Aorta (tissue), 5 donors: Measurements from ENCODE around the gene LAMA1. TPM values are rescaled to one million over a fixed set of nuclear protein-coding genes. Genes with fewer than 3 reads are reported as not detected.
"Not testable (repeated sequence)": the region's sequence is repeated elsewhere in the genome, so short reads cannot be mapped to it uniquely, and the experiment has no call there.

Experiments used
- ATAC-seq: fragments of 200-7000 bp; cut with Tn5 transposase; one replicate; pipeline ENCODE4 v1.9.1; 2022; ENCODE audit warnings: moderate library complexity; ENCODE audit not compliant: low FRiP score
- DNase-seq, 2 donors: peaks; one replicate each; pipeline ENCODE4 v3.0.0-alpha.2; 2020
- H3K27ac ChIP-seq, 2 donors: one replicate each; pipeline ENCODE4 v1.5.1; 2013; ENCODE audit warnings: low read length in 2 of 2, mild to moderate bottlenecking in 2 of 2, moderate library complexity in 2 of 2, control low read depth in 1 of 2, inconsistent platforms in 1 of 2, low read depth in 1 of 2
- H3K27me3 ChIP-seq, 2 donors: one replicate each; pipeline ENCODE4 v1.6.1; 2013; ENCODE audit warnings: control low read depth in 1 of 2, low read length in 1 of 2, mild to moderate bottlenecking in 1 of 2, moderate library complexity in 1 of 2; ENCODE audit not compliant: insufficient read depth in 2 of 2, control insufficient read depth in 1 of 2
- H3K36me3 ChIP-seq, 2 donors: one replicate each; pipeline ENCODE4 v1.6.1; 2013; ENCODE audit warnings: control low read depth in 1 of 2, low read length in 1 of 2, mild to moderate bottlenecking in 1 of 2; ENCODE audit not compliant: insufficient read depth in 2 of 2, control insufficient read depth in 1 of 2
- H3K4me1 ChIP-seq, 2 donors: one replicate each; pipeline ENCODE4 v1.6.1; 2013; ENCODE audit warnings: low read length in 2 of 2, control low read depth in 1 of 2, mild to moderate bottlenecking in 1 of 2, moderate library complexity in 1 of 2; ENCODE audit not compliant: insufficient read depth in 2 of 2, control insufficient read depth in 1 of 2
- H3K4me3 ChIP-seq, 2 donors: one replicate each; pipeline ENCODE4 v1.5.1; 2013; ENCODE audit warnings: low read length in 2 of 2, control low read depth in 1 of 2, mild to moderate bottlenecking in 1 of 2
- H3K9me3 ChIP-seq: one replicate; pipeline ENCODE4 v1.6.1; 2013; ENCODE audit warnings: mild to moderate bottlenecking, low read length; ENCODE audit not compliant: control insufficient read depth
- WGBS, 2 donors: extraction: QIAGEN DNeasy Blood & Tissue Kit; methylation state at CpG; one replicate each; pipeline ENCODE4 v1.1.7; 2013; 5-methylcytosine and 5-hydroxymethylcytosine counted together
- intact Hi-C, 2 donors: fragments of 100-400 bp; cut with DNase I; formaldehyde crosslinking; loops; one replicate each; pipeline versions ENCODE4 v1.14.2 to v1.15.0; 2022
- polyA plus RNA-seq, 2 donors: library from polyadenylated mRNA; stranded (reverse); fragments of 200-250 nt; gene quantifications; one replicate each; pipeline ENCODE4 v1.2.3, GENCODE V29; 2013
- total RNA-seq, 2 donors: library from RNA; stranded (reverse); fragmentation: NEBNext Ultra II Directional; extraction: Animal tissue kit (Norgen Biotek cat#: 25700); gene quantifications; one replicate each; pipeline ENCODE4 v1.2.1, GENCODE V29; 2021
- donor health status: healthy with polysubstance abuse.
- donor health status: Bipolar disorder and iron deficiency.
- donor health status: DM: no; HTN: no; CAD: no.
- donor health status: DM: no; HTN: no; CAD: no.
- donor health status: DM: yes; HTN: yes; CAD: no.

LAMA1 gene
- total and polyA plus RNA-seq, 4 donors: 0.41 to 3.1 (median 0.78) TPM; not detected in 1

DNA sequence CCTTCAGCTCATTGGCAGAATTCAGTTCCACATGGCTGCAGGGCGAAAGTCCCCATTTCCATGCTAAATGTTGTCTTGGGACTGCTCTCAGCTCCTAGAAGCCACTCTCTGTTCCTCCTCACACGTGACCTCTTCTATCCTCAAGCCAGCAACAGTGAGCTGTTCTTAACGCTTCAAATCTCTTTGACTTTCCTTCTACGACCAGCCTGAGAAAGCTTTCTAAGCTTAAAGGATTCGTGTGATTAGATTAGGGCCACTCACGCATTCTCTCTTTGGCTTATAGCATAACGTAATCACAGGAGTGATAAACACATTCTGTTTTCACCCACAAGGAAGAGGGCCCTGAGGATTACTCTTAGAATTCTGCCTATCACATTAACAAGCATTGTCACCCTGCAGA is 29.8 kb upstream of the LAMA1 start:
- H3K4me1 ChIP-seq: no peaks in the 10 kb centered on the region
- no peaks in the 10 kb centered on the region for H3K36me3 ChIP-seq
- intact Hi-C loops: no loop called here
- H3K9me3 ChIP-seq: no peaks in the 10 kb centered on the region
- DNase-seq: no peak
- H3K27ac ChIP-seq: no peak overlapping the region
- H3K27me3 ChIP-seq: no peaks in the 10 kb centered on the region
- 56 to 63% methylated on average over 7 of the region's 7 CpGs for WGBS, 2 donors
- H3K4me3 ChIP-seq: no peak overlapping the region
- ATAC-seq: no peak

DNA sequence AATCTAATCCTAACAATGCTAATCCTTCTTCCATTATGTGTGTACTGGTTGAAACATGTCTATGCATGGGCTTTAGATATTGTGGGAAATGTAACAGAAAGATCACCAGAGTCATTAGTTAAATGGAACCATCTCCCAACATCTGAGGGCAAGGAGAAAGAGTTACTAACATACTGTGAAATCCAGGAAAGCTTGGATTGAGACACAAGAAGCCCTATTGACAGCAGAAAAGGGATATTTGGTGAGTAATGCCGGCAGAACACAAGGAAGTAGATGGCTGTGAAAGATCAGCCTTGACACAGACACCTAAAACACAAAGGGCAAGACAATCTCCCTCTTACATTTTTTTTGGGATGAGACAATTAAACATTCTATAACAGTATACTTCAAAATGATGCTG is 28.5 kb upstream of the LAMA1 start:
- Histone ChIP-seq H3K36me3 (no peaks in the 10 kb centered on the region), H3K27ac (no peak overlapping the region), H3K9me3 (no peaks in the 10 kb centered on the region), H3K4me3 (no peak overlapping the region), H3K27me3 (no peaks in the 10 kb centered on the region), H3K4me1 (no peaks in the 10 kb centered on the region)
- intact Hi-C loops: no loop called here
- 89 to 93% methylated on average over 1 of the region's 1 CpG for WGBS, 2 donors
- DNase-seq: no peak
- no peak for ATAC-seq

DNA sequence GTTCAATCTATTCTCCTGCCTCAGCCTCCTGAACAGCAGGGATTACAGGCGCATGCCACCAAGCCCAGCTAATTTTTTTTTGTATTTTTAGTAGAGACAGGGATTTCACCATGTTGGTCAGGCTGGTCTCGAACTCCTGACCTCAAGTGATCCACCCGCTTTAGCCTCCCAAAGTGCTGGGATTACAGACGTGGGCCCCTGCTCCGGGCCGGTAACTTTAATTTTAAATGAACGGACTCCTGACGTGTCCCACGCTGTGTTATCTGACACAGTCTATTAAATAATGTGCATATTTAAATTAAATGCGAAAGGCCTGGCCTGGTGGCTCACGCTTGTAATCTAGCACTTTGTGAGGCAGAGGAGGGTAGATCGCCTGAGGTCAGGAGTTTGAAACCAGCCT is 27.3 kb upstream of the LAMA1 start:
- H3K9me3 ChIP-seq, ATAC-seq, H3K36me3 ChIP-seq, intact Hi-C loops, H3K27me3 ChIP-seq, H3K27ac ChIP-seq, H3K4me1 ChIP-seq, DNase-seq, H3K4me3 ChIP-seq: not testable (repeated sequence)
- WGBS, 2 donors: 93 to 94% methylated on average over 12 of the region's 12 CpGs

DNA sequence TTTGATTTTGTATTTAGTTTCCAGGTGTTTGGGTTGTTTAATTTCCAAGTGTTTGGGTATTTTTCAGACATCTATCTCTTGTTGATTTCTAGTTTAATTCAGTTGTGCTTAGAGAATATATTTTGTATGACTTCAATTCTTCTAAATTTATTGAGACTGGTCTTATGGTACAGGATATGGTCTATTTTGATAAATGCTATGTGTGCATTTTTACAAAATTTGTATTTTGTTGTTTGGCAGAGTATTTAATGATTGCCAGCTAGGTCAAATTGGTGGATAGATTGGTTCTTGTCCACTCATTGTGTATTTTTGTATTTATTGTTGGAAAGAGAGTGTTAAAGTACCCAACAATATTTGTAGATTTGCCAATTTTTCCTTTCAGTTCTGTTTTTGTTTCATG is 23.7 kb upstream of the LAMA1 start:
- Histone ChIP-seq H3K27me3 (no peaks in the 10 kb centered on the region), H3K9me3 (no peaks in the 10 kb centered on the region), H3K27ac (no peak overlapping the region), H3K4me3 (no peak overlapping the region), H3K36me3 (no peaks in the 10 kb centered on the region), H3K4me1 (no peaks in the 10 kb centered on the region)
- DNase-seq (no peak), ATAC-seq (no peak)
- intact Hi-C loops: no loop called here

DNA sequence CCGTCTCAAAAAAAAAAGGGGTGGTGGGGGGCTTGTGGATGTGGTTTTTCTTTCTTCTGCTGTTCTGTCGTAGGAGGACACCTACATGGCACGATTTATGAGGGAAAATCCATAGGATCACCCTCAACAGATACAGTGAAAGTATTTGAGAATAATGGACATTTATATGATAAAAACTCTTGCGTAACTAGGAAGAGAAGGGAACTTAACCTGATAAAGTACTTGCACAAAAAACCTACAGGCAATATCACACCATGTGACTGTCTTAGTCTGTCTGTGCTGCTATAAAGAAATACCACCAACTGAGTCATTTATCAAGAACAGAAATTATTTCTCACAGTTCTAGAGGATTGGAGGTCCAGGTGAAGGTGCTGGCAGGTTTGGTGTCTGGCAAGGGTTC is 21.8 kb upstream of the LAMA1 start:
- Histone ChIP-seq H3K36me3 (no peaks in the 10 kb centered on the region), H3K4me1 (no peaks in the 10 kb centered on the region), H3K27me3 (no peaks in the 10 kb centered on the region), H3K4me3 (no peak overlapping the region), H3K9me3 (no peaks in the 10 kb centered on the region), H3K27ac (no peak overlapping the region)
- WGBS, 2 donors: 88 to 92% methylated on average over 4 of the region's 4 CpGs
- ATAC-seq (no peak), DNase-seq (no peak)
- intact Hi-C loops: no loop called here

DNA sequence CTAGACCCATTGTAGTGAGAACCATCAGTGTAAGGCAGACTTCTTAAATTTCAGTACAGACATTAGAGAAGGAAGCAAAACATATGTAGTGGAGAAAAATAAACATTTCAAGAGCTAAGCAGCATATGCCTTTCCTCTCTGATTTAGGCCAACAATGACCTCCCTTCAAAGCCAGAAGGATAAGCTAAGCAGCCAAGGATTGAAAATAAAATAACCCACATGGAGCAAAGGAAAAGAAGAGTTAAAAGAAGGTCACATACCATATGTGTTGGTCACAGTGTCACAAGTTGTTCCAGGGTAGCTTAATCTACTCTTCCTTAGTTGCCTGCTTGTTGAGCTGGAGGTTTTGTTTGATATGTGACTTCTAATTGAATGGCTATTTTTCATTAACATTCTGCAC is 15.6 kb upstream of the LAMA1 start:
- no peak overlapping the region for H3K27ac ChIP-seq
- H3K36me3 ChIP-seq: no peaks in the 10 kb centered on the region
- no peaks in the 10 kb centered on the region for H3K27me3 ChIP-seq
- no peak overlapping the region for H3K4me3 ChIP-seq
- intact Hi-C loops: no loop called here
- no peaks in the 10 kb centered on the region for H3K9me3 ChIP-seq
- ATAC-seq (no peak), DNase-seq (no peak)
- no peaks in the 10 kb centered on the region for H3K4me1 ChIP-seq

DNA sequence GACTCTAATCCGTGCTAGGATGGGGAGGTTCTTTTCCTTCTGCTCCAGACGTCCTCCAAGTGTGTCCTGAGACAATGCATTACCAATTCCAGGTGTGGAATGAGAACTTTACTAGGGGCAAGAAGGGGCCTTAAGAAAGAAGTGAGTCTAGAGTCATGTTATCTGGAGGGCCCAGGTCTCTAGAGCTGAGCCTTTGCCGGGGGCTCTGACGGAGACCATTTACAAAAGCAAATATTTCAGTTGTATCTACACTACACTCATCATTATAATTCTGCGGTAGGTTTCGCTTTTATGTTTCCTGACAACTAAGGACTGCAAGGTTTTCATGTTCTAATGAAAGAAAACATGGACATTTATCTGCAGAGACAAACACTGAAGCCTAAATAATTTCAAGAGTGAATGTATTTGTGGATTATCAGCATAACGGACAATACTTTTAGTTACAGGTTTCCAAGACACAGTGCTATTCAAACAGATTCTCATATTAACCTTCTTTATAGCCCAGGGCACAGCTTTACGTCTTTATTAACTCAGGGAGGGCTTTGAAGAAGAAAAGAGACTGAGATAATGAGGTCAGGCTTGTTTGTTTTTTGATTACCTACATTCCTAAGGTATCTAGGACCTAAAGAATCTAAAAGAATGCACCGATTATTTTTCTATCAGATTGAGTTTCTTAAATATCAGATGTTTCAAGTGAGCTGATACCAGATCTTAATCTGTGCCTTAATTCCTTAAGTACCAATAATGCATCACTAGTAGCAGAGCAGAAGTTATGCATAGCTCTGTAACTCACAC is 15.0 kb upstream of the LAMA1 start:
- no peak for ATAC-seq
- intact Hi-C loops: no loop called here
- WGBS, 2 donors: 60 to 69% methylated on average over 9 of the region's 9 CpGs

GRCh38 chr18:7122376-7122775 is 4.8 kb upstream of the LAMA1 start:
- Histone ChIP-seq H3K9me3 (peaks cover 3% of the 10 kb centered on the region), H3K27ac (no peak overlapping the region), H3K27me3 (peaks cover 0 to 1% of the 10 kb centered on the region in 2 donors), H3K4me3 (no peak overlapping the region), H3K4me1 (no peaks in the 10 kb centered on the region), H3K36me3 (no peaks in the 10 kb centered on the region)
- 45 to 52% methylated on average over 4 of the region's 4 CpGs for WGBS, 2 donors
- ATAC-seq: no peak
- intact Hi-C loops: no loop called here
- DNase-seq: no peak

More for the DNA sequence above, 15.0 kb upstream of the LAMA1 start:
- Histone ChIP-seq H3K4me1 (no peaks in the 10 kb centered on the region), H3K4me3 (no peak overlapping the region), H3K27me3 (peaks cover 0 to 2% of the 10 kb centered on the region in 2 donors), H3K9me3 (no peaks in the 10 kb centered on the region), H3K27ac (no peak overlapping the region), H3K36me3 (no peaks in the 10 kb centered on the region)
- no peak for DNase-seq

DNA sequence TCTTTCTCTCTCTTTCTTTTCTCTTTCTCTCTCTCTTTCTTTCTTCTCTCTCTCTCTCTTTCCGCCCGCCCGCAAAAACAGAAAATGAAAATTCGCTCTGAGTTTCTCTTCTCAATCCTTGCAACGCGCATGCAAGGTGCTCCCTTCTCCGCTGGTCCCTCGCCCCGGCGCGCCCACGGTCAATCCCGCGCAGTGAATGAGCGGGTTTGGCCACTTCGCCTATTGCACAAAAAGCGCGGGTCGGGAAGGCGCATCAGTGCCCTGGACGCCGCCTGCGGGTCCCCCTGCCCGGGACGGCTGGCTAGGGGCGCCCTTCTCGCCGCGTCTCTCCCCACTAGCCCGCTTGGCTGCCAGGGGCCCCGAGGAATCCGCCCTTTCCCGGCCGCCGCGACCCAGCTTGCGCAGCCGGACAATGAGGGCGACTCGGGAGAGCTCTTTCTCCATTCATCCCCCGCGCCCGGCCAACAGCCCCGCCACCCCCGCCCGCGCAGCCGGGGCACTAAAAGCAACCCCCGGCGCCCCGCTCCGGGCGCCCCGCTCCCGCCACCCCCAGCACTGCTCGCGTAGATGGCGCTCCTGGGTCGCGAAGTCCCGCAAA is 706 bp downstream of the LAMA1 start:
- WGBS, 2 donors: 0 to 1% methylated on average over 61 of the region's 61 CpGs
- ATAC-seq: peak; percentile 45

More for the DNA sequence above, 706 bp downstream of the LAMA1 start:
- no peaks in the 10 kb centered on the region for H3K9me3 ChIP-seq
- intact Hi-C loops: loop anchor here in 1 of 2 donors (5.0 kb wide), 1 partner anchor 80 kb away; no protein-coding TSS in a partner anchor
- H3K27ac ChIP-seq: no peak overlapping the region
- DNase-seq: peak in 1 of 2 donors; percentile 75
- H3K4me1 ChIP-seq: no peaks in the 10 kb centered on the region
- no peaks in the 10 kb centered on the region for H3K27me3 ChIP-seq
- H3K4me3 ChIP-seq: peak overlapping the region; percentile 30
- H3K36me3 ChIP-seq: no peaks in the 10 kb centered on the region
